HepG2 (cell line): Measurements from ENCODE around the gene RGS2. TPM values are rescaled to one million over a fixed set of nuclear protein-coding genes. Genes with fewer than 3 reads are reported as not detected.
A peak's percentile ranks its signal among the peaks of the same experiment; 100 is the strongest.

Source experiments
- ELF1 ChIP-seq: sonication (generic); formaldehyde crosslinking; IDR thresholded peaks from 2 replicates; pipeline ENCODE4 v1.4.0; 2020; ENCODE audit warnings: missing genetic modification reagents
- FOXK2 ChIP-seq: fragments of 450-650 bp; IDR thresholded peaks from 2 replicates; pipeline ENCODE4 v1.6.1; 2016
- KDM5B ChIP-seq: sonication (generic); formaldehyde crosslinking; IDR thresholded peaks from 2 replicates; pipeline ENCODE4 v1.4.0; 2020; ENCODE audit warnings: missing genetic modification reagents, mild to moderate bottlenecking, borderline replicate concordance
- KLF6 ChIP-seq: IDR thresholded peaks from 2 replicates; pipeline ENCODE4 v1.8.0; 2016; ENCODE audit warnings: missing biosample characterization, missing genetic modification reagents
- MBNL3 ChIP-seq: fragments of 250-450 bp; sonication (Bioruptor Pico); conservative IDR thresholded peaks from 2 replicates; pipeline ENCODE4 v1.8.0; 2022; ENCODE audit warnings: mild to moderate bottlenecking, inconsistent platforms
- MIER2 ChIP-seq: IDR thresholded peaks from 2 replicates; pipeline ENCODE4 v1.6.1; 2016; ENCODE audit warnings: missing biosample characterization, missing genetic modification reagents
- SIN3A ChIP-seq: IDR thresholded peaks from 2 replicates; pipeline ENCODE4 v1.6.1; 2011; ENCODE audit warnings: low read depth, mild to moderate bottlenecking, control low read depth, low read length, borderline replicate concordance
- TCF12 ChIP-seq, 2 experiments: fragments of 450-650 bp in 1 of 2; sonication (generic) in 1 of 2; formaldehyde crosslinking in 1 of 2; IDR thresholded peaks; 2 replicates each; pipeline versions ENCODE4 v1.6.1 to v1.8.0; 2017 to 2022; ENCODE audit warnings: antibody characterized with exemption in 1 of 2, mild to moderate bottlenecking in 1 of 2, missing genetic modification reagents in 1 of 2, moderate library complexity in 1 of 2
- THAP7 ChIP-seq: sonication (generic); formaldehyde crosslinking; IDR thresholded peaks from 2 replicates; pipeline ENCODE4 v1.8.1; 2023; ENCODE audit warnings: mild to moderate bottlenecking, missing genetic modification reagents
- ZFP90 ChIP-seq: sonication (generic); formaldehyde crosslinking; IDR thresholded peaks from 2 replicates; pipeline ENCODE4 v1.8.0; 2022; ENCODE audit warnings: missing genetic modification reagents, mild to moderate bottlenecking, inconsistent platforms, borderline replicate concordance
- ZNF282 ChIP-seq: fragments of 450-650 bp; IDR thresholded peaks from 2 replicates; pipeline ENCODE4 v1.6.1; 2018; ENCODE audit not compliant: partially characterized antibody
- ZNF292 ChIP-seq: sonication (generic); formaldehyde crosslinking; IDR thresholded peaks from 2 replicates; pipeline ENCODE4 v1.8.1; 2022; ENCODE audit warnings: mild to moderate bottlenecking, low read depth, missing genetic modification reagents, borderline replicate concordance
- ZNF326 ChIP-seq: sonication (generic); formaldehyde crosslinking; IDR thresholded peaks from 2 replicates; pipeline ENCODE4 v1.4.0; 2020; ENCODE audit warnings: missing genetic modification reagents, borderline replicate concordance
- ZNF329 ChIP-seq: sonication (generic); formaldehyde crosslinking; IDR thresholded peaks from 2 replicates; pipeline ENCODE4 v1.9.0; 2021; ENCODE audit warnings: low read depth, mild to moderate bottlenecking, missing genetic modification reagents
- ZNF333 ChIP-seq: sonication (generic); formaldehyde crosslinking; IDR thresholded peaks from 2 replicates; pipeline ENCODE4 v1.4.0; 2020; ENCODE audit warnings: mild to moderate bottlenecking, missing genetic modification reagents, borderline replicate concordance
- ZNF367 ChIP-seq: sonication (generic); formaldehyde crosslinking; IDR thresholded peaks from 2 replicates; pipeline ENCODE4 v1.4.0; 2020; ENCODE audit warnings: missing genetic modification reagents, borderline replicate concordance
- ZNF441 ChIP-seq: sonication (generic); formaldehyde crosslinking; IDR thresholded peaks from 2 replicates; pipeline ENCODE4 v1.7.0; 2021; ENCODE audit warnings: missing genetic modification reagents, borderline replicate concordance
- ZNF484 ChIP-seq: sonication (generic); formaldehyde crosslinking; IDR thresholded peaks from 2 replicates; pipeline ENCODE4 v1.5.1; 2020; ENCODE audit warnings: mild to moderate bottlenecking, low read depth, missing genetic modification reagents, borderline replicate concordance
- ZNF547 ChIP-seq: sonication (generic); formaldehyde crosslinking; IDR thresholded peaks from 2 replicates; pipeline ENCODE4 v1.5.1; 2020; ENCODE audit warnings: mild to moderate bottlenecking, missing genetic modification reagents
- ZNF781 ChIP-seq: sonication (generic); formaldehyde crosslinking; IDR thresholded peaks from 2 replicates; pipeline ENCODE4 v1.5.1; 2020; ENCODE audit warnings: borderline replicate concordance, mild to moderate bottlenecking, missing genetic modification reagents; ENCODE audit errors: not compliant biosample characterization
- ZNF792 ChIP-seq: IDR thresholded peaks from 2 replicates; pipeline ENCODE4 v1.6.1; 2016
- ZSCAN20 ChIP-seq: sonication (generic); formaldehyde crosslinking; IDR thresholded peaks from 2 replicates; pipeline ENCODE4 v1.4.0; 2020; ENCODE audit warnings: missing genetic modification reagents, mild to moderate bottlenecking, borderline replicate concordance
- polyA plus RNA-seq, 8 experiments: library from polyadenylated mRNA; depleted of rRNA in 3 of 8; stranded (reverse) in 7 of 8; unstranded in 1 of 8; fragments of >200 nt; fragmentation: Illumina TruSeq in 4 of 8; extraction: Trizol in 4 of 8; gene quantifications; 2 replicates each; pipeline versions ENCODE4 v1.2.1 to v1.2.3, GENCODE V29; 2011 to 2016; ENCODE audit warnings: low read depth in 4 of 8, missing spikeins in 1 of 8, mixed read lengths in 1 of 8; ENCODE audit not compliant: insufficient read depth in 1 of 8
- total RNA-seq, 5 experiments: library from RNA; depleted of rRNA; stranded (reverse); fragments of >200 nt; fragmentation: Illumina TruSeq; extraction: Trizol; gene quantifications; 2 replicates each; pipeline ENCODE4 v1.2.3, GENCODE V29; 2016; ENCODE audit warnings: low read depth in 1 of 5
- TF ChIP-seq, protein P1 (sequence below): sonication (generic); formaldehyde crosslinking; IDR thresholded peaks from 2 replicates; pipeline ENCODE4 v1.4.0; 2020; ENCODE audit warnings: missing genetic modification reagents, borderline replicate concordance
- TF ChIP-seq, protein P2 (sequence below): sonication (generic); formaldehyde crosslinking; IDR thresholded peaks from 2 replicates; pipeline ENCODE4 v1.5.1; 2020; ENCODE audit warnings: mild to moderate bottlenecking, missing genetic modification reagents, moderate library complexity

The RGS2 gene
- total and polyA plus RNA-seq, 2 of the 13 experiments (the other 11 are each of a cell fraction or from before 2014, with no cell fraction given): 0.64 to 1.4 TPM

- TF ChIP-seq TCF12 (IDR thresholded peaks at IDR 0.05) (no peak), TCF12 (CRISPR knock-in tag; IDR thresholded peaks at IDR 0.05) (no peak), ZNF292 (peak; percentile 37; the same call in 1 of the 2 replicates), FOXK2 (no peak), KLF6 (CRISPR knock-in tag) (peak; percentile 22; the same call in 1 of the 2 replicates), ZNF484 (no peak), ZNF781 (CRISPR knock-in tag) (peak; percentile 52), ZNF547 (CRISPR knock-in tag) (peak; percentile 88), KDM5B (CRISPR knock-in tag) (peak; percentile 96), ZNF441 (CRISPR knock-in tag) (peak; percentile 69; the same call in 1 of the 2 replicates), ZNF792 (CRISPR knock-in tag) (peak; percentile 85), MIER2 (CRISPR knock-in tag) (no peak), THAP7 (CRISPR knock-in tag) (0 out of 2 replicates have a peak, but pooled peaks have one; percentile 24), ZNF367 (CRISPR knock-in tag) (no peak), ZNF326 (CRISPR knock-in tag) (no peak), ZNF333 (peak; percentile 75; the same call in 1 of the 2 replicates), MBNL3 (CRISPR knock-in tag) (no peak), ZNF329 (CRISPR knock-in tag) (no peak), ZNF282 (no peak), ELF1 (CRISPR knock-in tag) (peak; percentile 10; the same call in 1 of the 2 replicates), SIN3A (no peak), ZSCAN20 (peak; percentile 84), ZFP90 (CRISPR knock-in tag) (peak; percentile 56; the same call in 1 of the 2 replicates)
- TF ChIP-seq, protein P1, sequence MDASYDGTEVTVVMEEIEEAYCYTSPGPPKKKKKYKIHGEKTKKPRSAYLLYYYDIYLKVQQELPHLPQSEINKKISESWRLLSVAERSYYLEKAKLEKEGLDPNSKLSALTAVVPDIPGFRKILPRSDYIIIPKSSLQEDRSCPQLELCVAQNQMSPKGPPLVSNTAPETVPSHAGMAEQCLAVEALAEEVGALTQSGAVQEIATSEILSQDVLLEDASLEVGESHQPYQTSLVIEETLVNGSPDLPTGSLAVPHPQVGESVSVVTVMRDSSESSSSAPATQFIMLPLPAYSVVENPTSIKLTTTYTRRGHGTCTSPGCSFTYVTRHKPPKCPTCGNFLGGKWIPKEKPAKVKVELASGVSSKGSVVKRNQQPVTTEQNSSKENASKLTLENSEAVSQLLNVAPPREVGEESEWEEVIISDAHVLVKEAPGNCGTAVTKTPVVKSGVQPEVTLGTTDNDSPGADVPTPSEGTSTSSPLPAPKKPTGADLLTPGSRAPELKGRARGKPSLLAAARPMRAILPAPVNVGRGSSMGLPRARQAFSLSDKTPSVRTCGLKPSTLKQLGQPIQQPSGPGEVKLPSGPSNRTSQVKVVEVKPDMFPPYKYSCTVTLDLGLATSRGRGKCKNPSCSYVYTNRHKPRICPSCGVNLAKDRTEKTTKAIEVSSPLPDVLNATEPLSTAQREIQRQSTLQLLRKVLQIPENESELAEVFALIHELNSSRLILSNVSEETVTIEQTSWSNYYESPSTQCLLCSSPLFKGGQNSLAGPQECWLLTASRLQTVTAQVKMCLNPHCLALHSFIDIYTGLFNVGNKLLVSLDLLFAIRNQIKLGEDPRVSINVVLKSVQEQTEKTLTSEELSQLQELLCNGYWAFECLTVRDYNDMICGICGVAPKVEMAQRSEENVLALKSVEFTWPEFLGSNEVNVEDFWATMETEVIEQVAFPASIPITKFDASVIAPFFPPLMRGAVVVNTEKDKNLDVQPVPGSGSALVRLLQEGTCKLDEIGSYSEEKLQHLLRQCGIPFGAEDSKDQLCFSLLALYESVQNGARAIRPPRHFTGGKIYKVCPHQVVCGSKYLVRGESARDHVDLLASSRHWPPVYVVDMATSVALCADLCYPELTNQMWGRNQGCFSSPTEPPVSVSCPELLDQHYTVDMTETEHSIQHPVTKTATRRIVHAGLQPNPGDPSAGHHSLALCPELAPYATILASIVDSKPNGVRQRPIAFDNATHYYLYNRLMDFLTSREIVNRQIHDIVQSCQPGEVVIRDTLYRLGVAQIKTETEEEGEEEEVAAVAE (CRISPR knock-in tag): no peak
- TF ChIP-seq, protein P2, sequence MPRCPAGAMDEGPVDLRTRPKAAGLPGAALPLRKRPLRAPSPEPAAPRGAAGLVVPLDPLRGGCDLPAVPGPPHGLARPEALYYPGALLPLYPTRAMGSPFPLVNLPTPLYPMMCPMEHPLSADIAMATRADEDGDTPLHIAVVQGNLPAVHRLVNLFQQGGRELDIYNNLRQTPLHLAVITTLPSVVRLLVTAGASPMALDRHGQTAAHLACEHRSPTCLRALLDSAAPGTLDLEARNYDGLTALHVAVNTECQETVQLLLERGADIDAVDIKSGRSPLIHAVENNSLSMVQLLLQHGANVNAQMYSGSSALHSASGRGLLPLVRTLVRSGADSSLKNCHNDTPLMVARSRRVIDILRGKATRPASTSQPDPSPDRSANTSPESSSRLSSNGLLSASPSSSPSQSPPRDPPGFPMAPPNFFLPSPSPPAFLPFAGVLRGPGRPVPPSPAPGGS (CRISPR knock-in tag): no peak; the same call in 1 of the 2 replicates
Observed at GRCh38 chr1:192808518-192809306, at the start of gene RGS2 (continued).
